ENCODE measurements around the gene RBFOX2.

DNA sequence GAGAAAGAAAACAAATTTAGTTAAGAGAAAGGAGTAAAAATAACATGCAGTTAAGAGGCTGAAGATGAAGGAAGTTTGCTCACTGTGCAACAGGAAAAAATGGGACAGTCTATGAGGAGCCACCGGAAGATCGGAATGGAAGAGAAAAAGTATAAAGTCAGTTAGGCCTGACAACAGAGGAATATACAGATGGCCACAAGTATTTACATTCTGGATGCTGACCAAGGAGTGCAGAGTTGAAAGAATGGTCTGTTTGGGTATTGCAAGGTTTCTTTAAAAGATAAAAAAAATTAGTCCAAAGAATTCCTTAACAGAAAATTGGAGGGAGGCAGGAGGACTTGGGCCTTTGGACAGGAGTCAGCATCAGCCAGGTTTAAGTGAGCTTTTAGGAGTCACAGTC lies 37.5 kb downstream of the RBFOX2 start:
- no peak for TF ChIP-seq EGR1 (IDR thresholded peaks at IDR 0.05; ENCODE audit: low read depth in 2 of 2)
- TF ChIP-seq YY1 (IDR thresholded peaks at IDR 0.05): no peak
- no peak for TF ChIP-seq CTCF (IDR thresholded peaks at IDR 0.05; ENCODE audit: low read depth, low read length, missing input control)
- TF ChIP-seq FOXA1 (IDR thresholded peaks at IDR 0.05): no peak
- no peak for TF ChIP-seq JUND (IDR thresholded peaks at IDR 0.05)
- TF ChIP-seq RAD21 (IDR thresholded peaks at IDR 0.05): no peak
- TF ChIP-seq MAX (IDR thresholded peaks at IDR 0.05): no peak
- TF ChIP-seq TAF1 (conservative IDR thresholded peaks at IDR 0.05): no peak
- TF ChIP-seq, protein P1, sequence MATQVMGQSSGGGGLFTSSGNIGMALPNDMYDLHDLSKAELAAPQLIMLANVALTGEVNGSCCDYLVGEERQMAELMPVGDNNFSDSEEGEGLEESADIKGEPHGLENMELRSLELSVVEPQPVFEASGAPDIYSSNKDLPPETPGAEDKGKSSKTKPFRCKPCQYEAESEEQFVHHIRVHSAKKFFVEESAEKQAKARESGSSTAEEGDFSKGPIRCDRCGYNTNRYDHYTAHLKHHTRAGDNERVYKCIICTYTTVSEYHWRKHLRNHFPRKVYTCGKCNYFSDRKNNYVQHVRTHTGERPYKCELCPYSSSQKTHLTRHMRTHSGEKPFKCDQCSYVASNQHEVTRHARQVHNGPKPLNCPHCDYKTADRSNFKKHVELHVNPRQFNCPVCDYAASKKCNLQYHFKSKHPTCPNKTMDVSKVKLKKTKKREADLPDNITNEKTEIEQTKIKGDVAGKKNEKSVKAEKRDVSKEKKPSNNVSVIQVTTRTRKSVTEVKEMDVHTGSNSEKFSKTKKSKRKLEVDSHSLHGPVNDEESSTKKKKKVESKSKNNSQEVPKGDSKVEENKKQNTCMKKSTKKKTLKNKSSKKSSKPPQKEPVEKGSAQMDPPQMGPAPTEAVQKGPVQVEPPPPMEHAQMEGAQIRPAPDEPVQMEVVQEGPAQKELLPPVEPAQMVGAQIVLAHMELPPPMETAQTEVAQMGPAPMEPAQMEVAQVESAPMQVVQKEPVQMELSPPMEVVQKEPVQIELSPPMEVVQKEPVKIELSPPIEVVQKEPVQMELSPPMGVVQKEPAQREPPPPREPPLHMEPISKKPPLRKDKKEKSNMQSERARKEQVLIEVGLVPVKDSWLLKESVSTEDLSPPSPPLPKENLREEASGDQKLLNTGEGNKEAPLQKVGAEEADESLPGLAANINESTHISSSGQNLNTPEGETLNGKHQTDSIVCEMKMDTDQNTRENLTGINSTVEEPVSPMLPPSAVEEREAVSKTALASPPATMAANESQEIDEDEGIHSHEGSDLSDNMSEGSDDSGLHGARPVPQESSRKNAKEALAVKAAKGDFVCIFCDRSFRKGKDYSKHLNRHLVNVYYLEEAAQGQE (IDR thresholded peaks at IDR 0.05): no peak
- TF ChIP-seq NR2F2 (IDR thresholded peaks at IDR 0.05): no peak
- no peak for TF ChIP-seq GABPA (IDR thresholded peaks at IDR 0.05 in 1 of 2, conservative IDR thresholded peaks at IDR 0.05 in 1 of 2)
- TF ChIP-seq SP1 (IDR thresholded peaks at IDR 0.05): no peak
